PFSK-1 (cell line): ENCODE results near the gene COL9A2.

Source experiments
- FOXP2 ChIP-seq: optimal IDR thresholded peaks from 2 replicates; pipeline ENCODE3; 2011; ENCODE audit warnings: borderline replicate concordance, control low read depth, inconsistent platforms; ENCODE audit not compliant: insufficient read depth; ENCODE audit errors: extremely low read length, extremely low read depth
- POLR2AphosphoS5 ChIP-seq: IDR thresholded peaks from 2 replicates; pipeline ENCODE4 v1.6.1; 2012; ENCODE audit warnings: low read depth, mild to moderate bottlenecking, control low read depth, low read length, moderate library complexity
- REST ChIP-seq, 2 experiments: IDR thresholded peaks; 2 replicates each; pipeline versions ENCODE4 v1.6.1 to v1.8.0; 2011 to 2012; ENCODE audit warnings: low read depth in 2 of 2, low read length in 2 of 2, control low read depth in 1 of 2, inconsistent platforms in 1 of 2, mild to moderate bottlenecking in 1 of 2, moderate library complexity in 1 of 2; ENCODE audit not compliant: insufficient read depth in 1 of 2
- SIN3A ChIP-seq: IDR thresholded peaks from 2 replicates; pipeline ENCODE4 v1.6.1; 2012; ENCODE audit warnings: mild to moderate bottlenecking, low read length, moderate library complexity, borderline replicate concordance; ENCODE audit not compliant: insufficient read depth
- TAF1 ChIP-seq: IDR thresholded peaks from 2 replicates; pipeline ENCODE4 v1.6.1; 2012; ENCODE audit warnings: low read length, control low read depth, borderline replicate concordance; ENCODE audit not compliant: insufficient read depth

The COL9A2 gene

GRCh38 chr1:40302475-40302874, 14.6 kb downstream of the COL9A2 start:
- TF ChIP-seq SIN3A (no peak), REST (IDR thresholded peaks at IDR 0.05; ENCODE audit: insufficient read depth in 1 of 2, low read depth in 2 of 2, low read length in 2 of 2) (no peak), TAF1 (no peak), POLR2AphosphoS5 (no peak), FOXP2 (no peak)

GRCh38 chr1:40301541-40302299, 15.4 kb downstream of the COL9A2 start:
- no peak for TF ChIP-seq TAF1
- no peak for TF ChIP-seq FOXP2
- no peak for TF ChIP-seq SIN3A
- no peak for TF ChIP-seq REST (IDR thresholded peaks at IDR 0.05; ENCODE audit: insufficient read depth in 1 of 2, low read depth in 2 of 2, low read length in 2 of 2)
- TF ChIP-seq POLR2AphosphoS5 = no peak

- TF ChIP-seq FOXP2 (no peak), POLR2AphosphoS5 (no peak), SIN3A (no peak), REST (IDR thresholded peaks at IDR 0.05; ENCODE audit: insufficient read depth in 1 of 2, low read depth in 2 of 2, low read length in 2 of 2) (no peak), TAF1 (no peak)
Observed at GRCh38 chr1:40301066-40301465, 16.0 kb downstream of the COL9A2 start.

- TF ChIP-seq POLR2AphosphoS5 (no peak), TAF1 (no peak), SIN3A (no peak), REST (IDR thresholded peaks at IDR 0.05; ENCODE audit: insufficient read depth in 1 of 2, low read depth in 2 of 2, low read length in 2 of 2) (no peak), FOXP2 (no peak)
Observed at GRCh38 chr1:40300651-40301050, 16.4 kb downstream of the COL9A2 start.
